GM19372 (cell line): Measurements from ENCODE around the gene AKNAD1.

Experiments
- ATAC-seq: cut with Tn5 transposase; IDR thresholded peaks from one replicate; pipeline ENCODE4 v1.9.1; 2021; ENCODE audit warnings: mild to moderate bottlenecking, low read depth, moderate library complexity; ENCODE audit not compliant: unreplicated experiment

The AKNAD1 gene

GRCh38 chr1:108863984-108864383 lies 7.1 kb upstream of the AKNAD1 start:
- ATAC-seq, result no peak

- ATAC-seq, result no peak
Observed at GRCh38 chr1:108862698-108863477, 6.0 kb upstream of the AKNAD1 start.

- ATAC-seq, result no peak
Observed at GRCh38 chr1:108862017-108862610, 5.2 kb upstream of the AKNAD1 start.

- ATAC-seq, result no peak
Observed at GRCh38 chr1:108861566-108861965, 4.7 kb upstream of the AKNAD1 start.

GRCh38 chr1:108860190-108860907 lies 3.5 kb upstream of the AKNAD1 start:
- ATAC-seq, result no peak

GRCh38 chr1:108858230-108858950 lies 1.5 kb upstream of the AKNAD1 start:
- ATAC-seq, result no peak

- ATAC-seq, result no peak
Observed at GRCh38 chr1:108854221-108855019, 2.5 kb downstream of the AKNAD1 start.

- no peak for ATAC-seq
Observed at GRCh38 chr1:108852221-108852975, 4.5 kb downstream of the AKNAD1 start.

GRCh38 chr1:108851567-108851966 lies 5.3 kb downstream of the AKNAD1 start:
- ATAC-seq, result no peak

GRCh38 chr1:108850929-108851328 lies 6.0 kb downstream of the AKNAD1 start:
- ATAC-seq, result no peak

- ATAC-seq, result no peak
Observed at GRCh38 chr1:108848806-108849205, 8.1 kb downstream of the AKNAD1 start.

- no peak for ATAC-seq
Observed at GRCh38 chr1:108847494-108847893, 9.4 kb downstream of the AKNAD1 start.

- ATAC-seq, result no peak
Observed at GRCh38 chr1:108845991-108846390, 10.9 kb downstream of the AKNAD1 start.

GRCh38 chr1:108845446-108845845 lies 11.4 kb downstream of the AKNAD1 start:
- ATAC-seq, result no peak

GRCh38 chr1:108843390-108844137 lies 13.3 kb downstream of the AKNAD1 start:
- ATAC-seq, result no peak

GRCh38 chr1:108842525-108843181 lies 14.2 kb downstream of the AKNAD1 start:
- ATAC-seq, result no peak

- no peak for ATAC-seq
Observed at GRCh38 chr1:108841703-108842102, 15.2 kb downstream of the AKNAD1 start.

- ATAC-seq, result no peak
Observed at GRCh38 chr1:108832929-108833328, 24.0 kb downstream of the AKNAD1 start.
